ENCODE data around the gene ANKRA2. TPM values are rescaled to one million over a fixed set of nuclear protein-coding genes. Genes with fewer than 3 reads are reported as not detected.

Gene ANKRA2
- total RNA-seq, 2 donors from 2014 or later, result 36.4 to 37.9 TPM

GRCh38 chr5:73534971-73535370 is 30.5 kb downstream of the ANKRA2 start:
- Mint-ChIP-seq H3K27me3 (ENCODE audit: low read depth) (peaks cover 39% of the 10 kb centered on the region), H3K4me1 (ENCODE audit: low read depth) (no peaks in the 10 kb centered on the region), H3K27ac (no peak overlapping the region), H3K4me3 (no peak overlapping the region), H3K9me3 (no peaks in the 10 kb centered on the region), H3K36me3 (ENCODE audit: insufficient read depth in 2 of 2) (no peaks in the 10 kb centered on the region)
- DNase-seq, result no peak
- ATAC-seq (replicated peaks in 1 of 2), result no peak

GRCh38 chr5:73534011-73534644 is 31.3 kb downstream of the ANKRA2 start:
- H3K27me3 Mint-ChIP-seq (ENCODE audit: low read depth), result peaks cover 37% of the 10 kb centered on the region
- H3K4me3 Mint-ChIP-seq, result no peak overlapping the region
- no peaks in the 10 kb centered on the region for H3K36me3 Mint-ChIP-seq (ENCODE audit: insufficient read depth in 2 of 2)
- H3K4me1 Mint-ChIP-seq (ENCODE audit: low read depth), result no peaks in the 10 kb centered on the region
- DNase-seq (no peak), ATAC-seq (replicated peaks in 1 of 2) (no peak)
- H3K9me3 Mint-ChIP-seq, result no peaks in the 10 kb centered on the region
- H3K27ac Mint-ChIP-seq, result no peak overlapping the region

- H3K4me3 Mint-ChIP-seq, result no peak overlapping the region
- no peak for DNase-seq
- no peak overlapping the region for H3K27ac Mint-ChIP-seq
- no peaks in the 10 kb centered on the region for H3K9me3 Mint-ChIP-seq
- H3K4me1 Mint-ChIP-seq (ENCODE audit: low read depth), result no peaks in the 10 kb centered on the region
- peaks cover 45% of the 10 kb centered on the region for H3K27me3 Mint-ChIP-seq (ENCODE audit: low read depth)
- no peak for ATAC-seq (replicated peaks in 1 of 2)
- H3K36me3 Mint-ChIP-seq (ENCODE audit: insufficient read depth in 2 of 2), result no peaks in the 10 kb centered on the region
Measured at GRCh38 chr5:73532195-73532594, 33.2 kb downstream of the ANKRA2 start.

GRCh38 chr5:73531356-73531755 is 34.1 kb downstream of the ANKRA2 start:
- DNase-seq (no peak), ATAC-seq (replicated peaks in 1 of 2) (no peak)
- Mint-ChIP-seq H3K36me3 (ENCODE audit: insufficient read depth in 2 of 2) (no peaks in the 10 kb centered on the region), H3K4me3 (no peak overlapping the region), H3K4me1 (ENCODE audit: low read depth) (no peaks in the 10 kb centered on the region), H3K27ac (no peak overlapping the region), H3K9me3 (no peaks in the 10 kb centered on the region), H3K27me3 (ENCODE audit: low read depth) (peaks cover 45% of the 10 kb centered on the region)

- Mint-ChIP-seq H3K4me1 (ENCODE audit: low read depth) (no peaks in the 10 kb centered on the region), H3K27me3 (ENCODE audit: low read depth) (peaks cover 33% of the 10 kb centered on the region), H3K4me3 (no peak overlapping the region), H3K36me3 (ENCODE audit: insufficient read depth in 2 of 2) (no peaks in the 10 kb centered on the region), H3K27ac (no peak overlapping the region), H3K9me3 (no peaks in the 10 kb centered on the region)
- DNase-seq (no peak), ATAC-seq (replicated peaks in 1 of 2) (no peak)
Measured at GRCh38 chr5:73529081-73529480, 36.4 kb downstream of the ANKRA2 start.

GRCh38 chr5:73528248-73528647 is 37.2 kb downstream of the ANKRA2 start:
- Mint-ChIP-seq H3K36me3 (ENCODE audit: insufficient read depth in 2 of 2) (no peaks in the 10 kb centered on the region), H3K4me3 (no peak overlapping the region), H3K27ac (no peak overlapping the region), H3K4me1 (ENCODE audit: low read depth) (no peaks in the 10 kb centered on the region), H3K27me3 (ENCODE audit: low read depth) (peaks cover 28% of the 10 kb centered on the region), H3K9me3 (no peaks in the 10 kb centered on the region)
- DNase-seq (no peak), ATAC-seq (replicated peaks in 1 of 2) (no peak)

- H3K9me3 Mint-ChIP-seq, result no peaks in the 10 kb centered on the region
- H3K27ac Mint-ChIP-seq, result no peak overlapping the region
- no peaks in the 10 kb centered on the region for H3K36me3 Mint-ChIP-seq (ENCODE audit: insufficient read depth in 2 of 2)
- peaks cover 9% of the 10 kb centered on the region for H3K27me3 Mint-ChIP-seq (ENCODE audit: low read depth)
- ATAC-seq (replicated peaks in 1 of 2) (no peak), DNase-seq (no peak)
- no peak overlapping the region for H3K4me3 Mint-ChIP-seq
- no peaks in the 10 kb centered on the region for H3K4me1 Mint-ChIP-seq (ENCODE audit: low read depth)
Measured at GRCh38 chr5:73525606-73526203, 39.7 kb downstream of the ANKRA2 start.

GRCh38 chr5:73523861-73524260 is 41.6 kb downstream of the ANKRA2 start:
- DNase-seq, result no peak
- H3K36me3 Mint-ChIP-seq (ENCODE audit: insufficient read depth in 2 of 2), result no peaks in the 10 kb centered on the region
- H3K9me3 Mint-ChIP-seq, result no peaks in the 10 kb centered on the region
- no peak overlapping the region for H3K4me3 Mint-ChIP-seq
- peaks cover 8% of the 10 kb centered on the region for H3K4me1 Mint-ChIP-seq (ENCODE audit: low read depth)
- H3K27ac Mint-ChIP-seq, result no peak overlapping the region
- peaks cover 9% of the 10 kb centered on the region for H3K27me3 Mint-ChIP-seq (ENCODE audit: low read depth)
- ATAC-seq (replicated peaks in 1 of 2), result no peak

- Mint-ChIP-seq H3K27me3 (ENCODE audit: low read depth) (peaks cover 2% of the 10 kb centered on the region), H3K27ac (no peak overlapping the region), H3K36me3 (ENCODE audit: insufficient read depth in 2 of 2) (no peaks in the 10 kb centered on the region), H3K4me1 (ENCODE audit: low read depth) (peaks cover 8% of the 10 kb centered on the region), H3K9me3 (no peaks in the 10 kb centered on the region), H3K4me3 (no peak overlapping the region)
- ATAC-seq (replicated peaks in 1 of 2) (no peak), DNase-seq (no peak)
Measured at GRCh38 chr5:73522989-73523388, 42.5 kb downstream of the ANKRA2 start.

GRCh38 chr5:73519531-73520283 is 45.7 kb downstream of the ANKRA2 start:
- H3K27me3 Mint-ChIP-seq (ENCODE audit: low read depth), result no peaks in the 10 kb centered on the region
- no peaks in the 10 kb centered on the region for H3K9me3 Mint-ChIP-seq
- DNase-seq (peak; percentile 71 to 76), ATAC-seq (replicated peaks in 1 of 2) (peak; percentile 96 to 99)
- peaks cover 8% of the 10 kb centered on the region for H3K4me1 Mint-ChIP-seq (ENCODE audit: low read depth)
- H3K36me3 Mint-ChIP-seq (ENCODE audit: insufficient read depth in 2 of 2), result no peaks in the 10 kb centered on the region
- peak overlapping the region; percentile 17 for H3K27ac Mint-ChIP-seq
- H3K4me3 Mint-ChIP-seq, result peak overlapping the region; percentile 40 to 44

GRCh38 chr5:73515232-73515631 is 50.2 kb downstream of the ANKRA2 start:
- Mint-ChIP-seq H3K4me1 (ENCODE audit: low read depth) (peaks cover 8% of the 10 kb centered on the region), H3K4me3 (no peak overlapping the region), H3K27me3 (ENCODE audit: low read depth) (no peaks in the 10 kb centered on the region), H3K36me3 (ENCODE audit: insufficient read depth in 2 of 2) (no peaks in the 10 kb centered on the region), H3K27ac (no peak overlapping the region), H3K9me3 (no peaks in the 10 kb centered on the region)
- ATAC-seq (replicated peaks in 1 of 2), result no peak
- no peak for DNase-seq

- Mint-ChIP-seq H3K27ac (no peak overlapping the region), H3K4me3 (no peak overlapping the region), H3K4me1 (ENCODE audit: low read depth) (peaks cover 2% of the 10 kb centered on the region), H3K27me3 (ENCODE audit: low read depth) (no peaks in the 10 kb centered on the region), H3K9me3 (no peaks in the 10 kb centered on the region), H3K36me3 (ENCODE audit: insufficient read depth in 2 of 2) (no peaks in the 10 kb centered on the region)
- no peak for ATAC-seq (replicated peaks in 1 of 2)
- no peak for DNase-seq
Measured at GRCh38 chr5:73514418-73514817, 51.0 kb downstream of the ANKRA2 start.

- H3K4me3 Mint-ChIP-seq, result no peak overlapping the region
- no peaks in the 10 kb centered on the region for H3K36me3 Mint-ChIP-seq (ENCODE audit: insufficient read depth in 2 of 2)
- ATAC-seq (replicated peaks in 1 of 2), result no peak
- no peak for DNase-seq
- no peaks in the 10 kb centered on the region for H3K27me3 Mint-ChIP-seq (ENCODE audit: low read depth)
- no peak overlapping the region for H3K27ac Mint-ChIP-seq
- no peaks in the 10 kb centered on the region for H3K4me1 Mint-ChIP-seq (ENCODE audit: low read depth)
- no peaks in the 10 kb centered on the region for H3K9me3 Mint-ChIP-seq
Measured at GRCh38 chr5:73513996-73514395, 51.4 kb downstream of the ANKRA2 start.
